ENCODE results near the gene ZFHX2.

DNA sequence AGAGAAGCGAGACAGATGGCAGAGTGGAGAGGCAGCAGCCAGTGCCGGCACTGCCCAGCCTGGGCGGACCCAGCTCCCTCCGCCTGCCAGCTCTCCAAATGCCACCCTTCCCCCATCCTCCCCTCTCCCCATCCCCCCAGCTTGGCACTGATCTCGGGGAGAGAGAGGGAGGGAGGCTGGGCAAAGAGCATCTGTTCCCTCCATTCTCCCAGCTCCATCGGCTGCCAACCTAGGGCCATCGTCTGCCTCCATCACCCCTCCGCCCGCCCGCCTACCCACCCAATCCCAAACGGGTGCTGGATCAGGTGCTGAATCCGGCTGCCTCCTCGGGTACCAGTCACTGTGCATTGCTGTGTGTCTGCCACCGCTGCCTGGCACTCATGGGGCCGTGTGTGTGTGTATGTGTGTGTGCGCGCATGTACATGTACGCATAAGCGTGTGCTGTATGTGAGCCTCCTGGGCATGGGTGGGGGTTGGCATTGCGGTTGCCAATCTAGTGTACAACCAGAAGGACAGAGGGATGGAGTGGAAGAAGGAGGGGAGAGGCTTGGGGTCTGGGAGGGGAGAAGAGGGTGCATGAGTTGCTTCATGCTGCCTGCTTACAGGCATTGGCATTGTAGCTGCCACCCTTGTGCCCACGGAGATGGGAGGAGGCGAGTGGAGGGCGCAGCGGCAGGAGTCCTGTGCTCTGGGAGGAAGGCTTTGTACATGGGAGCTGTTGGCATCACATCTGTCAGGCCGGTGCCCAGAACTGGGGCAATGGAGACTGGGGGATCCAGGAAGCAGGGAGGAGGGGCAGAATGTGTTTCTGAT lies 38.4 kb downstream of the ZFHX2 start:
- TF ChIP-seq, protein P1, sequence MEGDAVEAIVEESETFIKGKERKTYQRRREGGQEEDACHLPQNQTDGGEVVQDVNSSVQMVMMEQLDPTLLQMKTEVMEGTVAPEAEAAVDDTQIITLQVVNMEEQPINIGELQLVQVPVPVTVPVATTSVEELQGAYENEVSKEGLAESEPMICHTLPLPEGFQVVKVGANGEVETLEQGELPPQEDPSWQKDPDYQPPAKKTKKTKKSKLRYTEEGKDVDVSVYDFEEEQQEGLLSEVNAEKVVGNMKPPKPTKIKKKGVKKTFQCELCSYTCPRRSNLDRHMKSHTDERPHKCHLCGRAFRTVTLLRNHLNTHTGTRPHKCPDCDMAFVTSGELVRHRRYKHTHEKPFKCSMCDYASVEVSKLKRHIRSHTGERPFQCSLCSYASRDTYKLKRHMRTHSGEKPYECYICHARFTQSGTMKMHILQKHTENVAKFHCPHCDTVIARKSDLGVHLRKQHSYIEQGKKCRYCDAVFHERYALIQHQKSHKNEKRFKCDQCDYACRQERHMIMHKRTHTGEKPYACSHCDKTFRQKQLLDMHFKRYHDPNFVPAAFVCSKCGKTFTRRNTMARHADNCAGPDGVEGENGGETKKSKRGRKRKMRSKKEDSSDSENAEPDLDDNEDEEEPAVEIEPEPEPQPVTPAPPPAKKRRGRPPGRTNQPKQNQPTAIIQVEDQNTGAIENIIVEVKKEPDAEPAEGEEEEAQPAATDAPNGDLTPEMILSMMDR (CRISPR knock-in tag; IDR thresholded peaks at IDR 0.05): no peak
- TF ChIP-seq NFKB2 (CRISPR knock-in tag; IDR thresholded peaks at IDR 0.05; ENCODE audit: borderline replicate concordance) (no peak), FOXJ3 (CRISPR knock-in tag; IDR thresholded peaks at IDR 0.05; ENCODE audit: borderline replicate concordance) (no peak), MED8 (CRISPR knock-in tag; IDR thresholded peaks at IDR 0.05; ENCODE audit: insufficient replicate concordance) (no peak), ZNF292 (CRISPR knock-in tag; IDR thresholded peaks at IDR 0.05; ENCODE audit: borderline replicate concordance, low read depth) (no peak), SCMH1 (CRISPR knock-in tag; IDR thresholded peaks at IDR 0.05; ENCODE audit: borderline replicate concordance) (no peak), ISL2 (CRISPR knock-in tag; IDR thresholded peaks at IDR 0.05) (no peak), RAD21 (CRISPR knock-in tag; IDR thresholded peaks at IDR 0.05) (no peak), RAD51 (IDR thresholded peaks at IDR 0.05; ENCODE audit: borderline replicate concordance) (no peak)
- TF ChIP-seq, protein P2, sequence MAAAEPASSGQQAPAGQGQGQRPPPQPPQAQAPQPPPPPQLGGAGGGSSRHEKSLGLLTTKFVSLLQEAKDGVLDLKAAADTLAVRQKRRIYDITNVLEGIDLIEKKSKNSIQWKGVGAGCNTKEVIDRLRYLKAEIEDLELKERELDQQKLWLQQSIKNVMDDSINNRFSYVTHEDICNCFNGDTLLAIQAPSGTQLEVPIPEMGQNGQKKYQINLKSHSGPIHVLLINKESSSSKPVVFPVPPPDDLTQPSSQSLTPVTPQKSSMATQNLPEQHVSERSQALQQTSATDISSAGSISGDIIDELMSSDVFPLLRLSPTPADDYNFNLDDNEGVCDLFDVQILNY (CRISPR knock-in tag; conservative IDR thresholded peaks at IDR 0.05): no peak
- TF ChIP-seq, protein P3, sequence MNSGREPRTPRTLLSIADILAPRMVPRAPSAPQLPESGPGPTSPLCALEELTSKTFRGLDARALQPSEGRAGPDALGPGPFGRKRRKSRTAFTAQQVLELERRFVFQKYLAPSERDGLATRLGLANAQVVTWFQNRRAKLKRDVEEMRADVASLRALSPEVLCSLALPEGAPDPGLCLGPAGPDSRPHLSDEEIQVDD (CRISPR knock-in tag; IDR thresholded peaks at IDR 0.05; ENCODE audit: borderline replicate concordance): no peak

All from HepG2 (cell line).